ENCODE data around the gene CLPSL1.

Gene CLPSL1

GRCh38 chr6:35759426-35759825, 21.4 kb upstream of the CLPSL1 start:
- DNase-seq = no peak

DNA sequence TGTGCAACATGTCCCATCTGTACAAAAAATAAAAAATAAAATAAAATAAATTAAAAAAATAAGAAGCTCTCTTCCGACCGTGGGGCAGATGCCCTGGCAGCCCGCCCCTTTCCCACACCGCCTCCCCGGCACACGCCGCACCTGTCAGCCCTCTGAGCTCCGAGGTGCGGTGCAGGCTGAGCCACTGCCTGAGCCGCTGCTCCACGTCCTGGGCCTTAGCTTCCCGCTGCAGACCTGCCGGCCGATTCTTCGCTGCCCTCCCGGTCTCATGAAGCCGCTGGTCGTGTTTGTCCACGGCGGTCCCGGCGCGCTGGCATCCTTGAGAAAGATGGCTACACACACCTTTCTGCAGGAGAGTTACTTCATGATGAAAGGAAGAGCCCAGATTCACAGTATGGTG, 15.1 kb upstream of the CLPSL1 start:
- DNase-seq = no peak

- no peak for DNase-seq
Measured at GRCh38 chr6:35769211-35769610, 11.6 kb upstream of the CLPSL1 start.

DNA sequence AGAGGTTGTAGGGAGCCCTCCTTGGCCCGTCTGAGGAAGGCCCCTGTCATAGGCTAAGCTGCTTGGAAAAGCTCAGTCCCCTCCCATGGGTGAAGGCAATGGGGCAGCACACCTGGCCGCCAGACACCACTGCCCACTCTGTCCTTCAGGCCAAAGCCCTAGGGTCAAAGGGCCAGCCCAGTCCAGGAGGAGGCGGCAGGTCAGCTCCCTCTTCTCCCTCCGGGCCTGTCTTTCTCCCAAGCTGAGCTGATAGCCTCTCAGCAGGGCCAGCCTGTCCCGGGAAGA, 9.5 kb upstream of the CLPSL1 start:
- no peak for DNase-seq

- DNase-seq = no peak
Measured at GRCh38 chr6:35774116-35774794, 6.6 kb upstream of the CLPSL1 start.

- no peak for DNase-seq
Measured at GRCh38 chr6:35775031-35775430, 5.8 kb upstream of the CLPSL1 start.

GRCh38 chr6:35776364-35777215, 4.2 kb upstream of the CLPSL1 start, which contains the start of gene CLPSL2:
Gene CLPSL2 (plus strand): TSS chr6:35776598. CDS start chr6:35776619, 21 bp downstream.
- DNase-seq = no peak

- no peak for DNase-seq
Measured at GRCh38 chr6:35777356-35778102, 3.3 kb upstream of the CLPSL1 start.

DNA sequence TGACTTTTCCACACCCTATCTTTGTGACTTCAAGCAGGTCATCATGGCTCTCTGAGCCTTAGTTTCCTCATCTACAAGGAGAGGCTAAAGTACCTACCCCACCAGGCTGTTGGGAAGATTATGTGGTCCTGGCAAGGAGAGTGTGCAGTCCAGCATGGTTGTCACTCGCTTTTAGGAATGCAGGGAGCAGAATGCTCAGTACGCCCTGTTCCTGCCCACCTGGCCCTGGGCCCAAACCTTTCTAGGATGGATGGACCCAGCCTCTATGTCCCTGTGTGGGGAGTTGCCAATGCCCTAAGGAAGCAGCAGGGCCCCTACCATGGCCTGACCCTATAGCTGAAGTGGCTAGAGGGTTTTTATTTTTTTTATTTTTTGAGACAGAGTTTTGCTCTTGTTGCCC, 2.4 kb upstream of the CLPSL1 start:
- DNase-seq = no peak

GRCh38 chr6:35781290-35781689, 471 bp downstream of the CLPSL1 start:
- no peak for DNase-seq

DNA sequence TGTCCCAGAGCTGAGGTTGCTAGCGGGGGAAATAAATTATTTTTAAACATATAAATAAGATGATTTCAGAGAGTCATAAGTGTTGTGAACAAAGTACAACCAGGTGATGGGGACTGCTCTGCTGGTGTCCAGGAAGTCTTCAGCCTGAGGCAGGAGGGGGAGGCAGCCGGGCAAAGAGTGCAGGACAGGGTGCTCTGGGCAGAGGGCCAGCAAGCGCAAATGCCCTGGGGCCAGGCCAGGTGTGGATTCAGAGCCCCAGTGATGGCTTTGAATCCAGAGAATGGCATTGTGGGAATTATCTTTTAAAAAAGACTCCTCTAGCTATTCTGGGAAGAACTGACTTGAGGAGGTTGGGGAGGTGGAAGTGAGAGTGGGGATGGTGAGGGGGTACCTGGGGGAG, 1.6 kb downstream of the CLPSL1 start:
- no peak for DNase-seq

DNA sequence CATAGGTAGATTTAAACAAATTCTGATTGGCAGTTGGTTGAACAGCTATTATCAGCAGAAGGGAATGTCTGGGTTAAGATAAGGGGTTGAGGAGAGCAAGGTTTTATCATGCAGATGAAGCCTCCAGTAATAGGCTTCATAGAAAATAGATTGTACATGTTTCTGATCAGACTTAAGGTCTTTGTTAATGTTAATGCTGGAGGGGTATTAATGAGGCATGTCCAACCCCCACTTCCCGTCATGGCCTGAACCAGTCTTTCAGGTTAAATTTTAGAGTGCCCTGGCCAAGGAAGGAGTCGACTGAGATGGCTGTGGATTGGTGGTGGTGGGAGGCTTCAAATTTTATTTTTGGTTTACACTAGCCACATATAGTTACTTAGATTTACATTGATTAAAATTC, 3.4 kb downstream of the CLPSL1 start:
- no peak for DNase-seq

DNA sequence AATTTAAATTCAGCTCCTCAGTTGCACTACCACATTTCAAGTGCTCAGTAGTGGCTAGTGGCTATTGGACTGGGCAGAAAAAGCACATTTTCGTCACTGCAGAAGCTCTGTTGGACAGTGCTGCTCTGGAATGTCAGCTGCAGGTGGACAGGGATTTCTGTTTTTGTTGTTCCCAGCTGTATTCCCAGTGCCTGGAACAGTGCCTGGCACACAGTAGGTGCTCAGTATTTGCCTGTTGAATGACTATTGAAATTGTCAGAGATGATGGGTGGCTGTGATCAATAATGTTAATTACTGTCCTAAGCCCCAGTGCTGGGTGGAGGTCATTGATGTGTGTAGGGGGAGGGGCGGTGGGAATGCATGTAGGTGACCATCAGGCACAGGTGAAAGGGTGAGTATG, 5.5 kb downstream of the CLPSL1 start:
- DNase-seq = no peak

DNA sequence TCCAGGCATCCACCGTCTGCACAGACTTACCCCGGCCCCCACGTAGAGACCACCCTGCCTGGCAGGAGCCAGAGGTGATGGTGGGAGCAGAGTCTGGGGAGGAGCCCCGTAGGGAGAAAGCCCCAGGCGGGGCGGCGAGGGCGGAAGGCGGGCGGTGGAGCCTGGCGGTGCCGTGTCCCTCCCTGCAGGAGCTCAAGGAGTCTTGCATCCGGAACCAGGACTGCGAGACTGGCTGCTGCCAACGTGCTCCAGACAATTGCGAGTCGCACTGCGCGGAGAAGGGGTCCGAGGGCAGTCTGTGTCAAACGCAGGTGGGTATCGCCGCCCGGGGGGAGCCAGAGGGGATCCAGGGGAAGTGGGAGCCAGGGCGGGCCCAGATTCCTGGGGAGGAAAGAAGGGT, 6.0 kb downstream of the CLPSL1 start:
- no peak for DNase-seq

GRCh38 chr6:35787266-35788218, 6.7 kb downstream of the CLPSL1 start:
- DNase-seq = no peak

GRCh38 chr6:35788423-35788982, 7.7 kb downstream of the CLPSL1 start:
- no peak for DNase-seq

- DNase-seq = no peak
Measured at GRCh38 chr6:35790683-35791082, 9.9 kb downstream of the CLPSL1 start.

GRCh38 chr6:35794536-35795452, 14.0 kb downstream of the CLPSL1 start:
- DNase-seq = no peak

GRCh38 chr6:35795453-35796071, 14.7 kb downstream of the CLPSL1 start:
- no peak for DNase-seq

DNA sequence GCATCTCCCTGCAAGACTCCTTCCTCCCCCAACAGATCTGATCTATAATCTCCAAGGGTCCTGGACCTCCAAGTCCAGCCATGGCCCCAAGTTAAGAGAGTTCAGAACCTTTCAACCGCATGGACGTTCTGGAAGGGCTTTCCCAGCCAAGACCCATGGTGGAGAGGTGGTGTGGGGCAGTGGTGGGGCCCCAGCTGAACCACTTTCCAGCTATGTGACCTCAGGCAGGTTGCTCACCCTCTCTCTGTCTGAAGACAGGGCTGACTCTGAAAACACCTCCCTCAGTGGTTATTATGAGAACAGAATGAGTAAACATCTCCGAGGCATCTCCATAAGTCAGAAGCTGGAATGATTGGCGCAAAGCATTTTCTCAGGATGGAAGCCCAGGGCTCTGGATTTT, 15.4 kb downstream of the CLPSL1 start:
- no peak for DNase-seq
